HL-60 (cell line): Measurements from ENCODE around the gene FITM2.

Experiments
- GABPA ChIP-seq: IDR thresholded peaks from 2 replicates; pipeline ENCODE4 v1.6.1; 2012; ENCODE audit warnings: low read depth
- POLR2AphosphoS5 ChIP-seq: IDR thresholded peaks from 2 replicates; pipeline ENCODE4 v1.6.1; 2012; ENCODE audit warnings: low read depth
- SPI1 ChIP-seq: IDR thresholded peaks from 2 replicates; pipeline ENCODE4 v1.6.1; 2012; ENCODE audit warnings: low read depth, mild to moderate bottlenecking, borderline replicate concordance
- TF ChIP-seq, protein P1 (sequence below): IDR thresholded peaks from one replicate; pipeline ENCODE4 v1.5.1; 2011; ENCODE audit warnings: low read length, control low read depth, inconsistent platforms; ENCODE audit not compliant: insufficient read depth
- TF ChIP-seq, protein P2 (sequence below): IDR thresholded peaks from 2 replicates; pipeline ENCODE4 v1.6.1; 2012; ENCODE audit warnings: low read depth; ENCODE audit not compliant: insufficient replicate concordance

DNA sequence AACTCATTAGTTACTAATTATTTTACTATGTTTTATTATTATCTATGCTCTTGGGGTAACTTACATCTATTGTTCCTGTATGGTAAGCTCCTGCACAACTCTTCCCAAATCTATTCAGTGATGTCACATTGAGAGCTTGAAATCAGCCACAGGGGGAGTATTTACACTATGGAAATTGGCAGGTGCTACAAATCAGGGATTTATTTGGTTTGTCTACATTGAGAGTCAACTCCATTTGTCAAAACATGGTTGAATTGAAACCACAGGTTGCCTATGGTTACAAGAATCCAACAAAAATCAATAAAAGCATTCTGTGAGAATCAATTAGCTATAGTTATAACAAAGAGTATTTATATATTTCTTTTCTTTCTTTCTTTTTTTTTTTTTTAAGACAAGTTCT, 3.9 kb upstream of the FITM2 start:
- TF ChIP-seq, protein P1, sequence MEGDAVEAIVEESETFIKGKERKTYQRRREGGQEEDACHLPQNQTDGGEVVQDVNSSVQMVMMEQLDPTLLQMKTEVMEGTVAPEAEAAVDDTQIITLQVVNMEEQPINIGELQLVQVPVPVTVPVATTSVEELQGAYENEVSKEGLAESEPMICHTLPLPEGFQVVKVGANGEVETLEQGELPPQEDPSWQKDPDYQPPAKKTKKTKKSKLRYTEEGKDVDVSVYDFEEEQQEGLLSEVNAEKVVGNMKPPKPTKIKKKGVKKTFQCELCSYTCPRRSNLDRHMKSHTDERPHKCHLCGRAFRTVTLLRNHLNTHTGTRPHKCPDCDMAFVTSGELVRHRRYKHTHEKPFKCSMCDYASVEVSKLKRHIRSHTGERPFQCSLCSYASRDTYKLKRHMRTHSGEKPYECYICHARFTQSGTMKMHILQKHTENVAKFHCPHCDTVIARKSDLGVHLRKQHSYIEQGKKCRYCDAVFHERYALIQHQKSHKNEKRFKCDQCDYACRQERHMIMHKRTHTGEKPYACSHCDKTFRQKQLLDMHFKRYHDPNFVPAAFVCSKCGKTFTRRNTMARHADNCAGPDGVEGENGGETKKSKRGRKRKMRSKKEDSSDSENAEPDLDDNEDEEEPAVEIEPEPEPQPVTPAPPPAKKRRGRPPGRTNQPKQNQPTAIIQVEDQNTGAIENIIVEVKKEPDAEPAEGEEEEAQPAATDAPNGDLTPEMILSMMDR, result no peak
- TF ChIP-seq SPI1 (no peak), POLR2AphosphoS5 (no peak), GABPA (no peak)
- TF ChIP-seq, protein P2, sequence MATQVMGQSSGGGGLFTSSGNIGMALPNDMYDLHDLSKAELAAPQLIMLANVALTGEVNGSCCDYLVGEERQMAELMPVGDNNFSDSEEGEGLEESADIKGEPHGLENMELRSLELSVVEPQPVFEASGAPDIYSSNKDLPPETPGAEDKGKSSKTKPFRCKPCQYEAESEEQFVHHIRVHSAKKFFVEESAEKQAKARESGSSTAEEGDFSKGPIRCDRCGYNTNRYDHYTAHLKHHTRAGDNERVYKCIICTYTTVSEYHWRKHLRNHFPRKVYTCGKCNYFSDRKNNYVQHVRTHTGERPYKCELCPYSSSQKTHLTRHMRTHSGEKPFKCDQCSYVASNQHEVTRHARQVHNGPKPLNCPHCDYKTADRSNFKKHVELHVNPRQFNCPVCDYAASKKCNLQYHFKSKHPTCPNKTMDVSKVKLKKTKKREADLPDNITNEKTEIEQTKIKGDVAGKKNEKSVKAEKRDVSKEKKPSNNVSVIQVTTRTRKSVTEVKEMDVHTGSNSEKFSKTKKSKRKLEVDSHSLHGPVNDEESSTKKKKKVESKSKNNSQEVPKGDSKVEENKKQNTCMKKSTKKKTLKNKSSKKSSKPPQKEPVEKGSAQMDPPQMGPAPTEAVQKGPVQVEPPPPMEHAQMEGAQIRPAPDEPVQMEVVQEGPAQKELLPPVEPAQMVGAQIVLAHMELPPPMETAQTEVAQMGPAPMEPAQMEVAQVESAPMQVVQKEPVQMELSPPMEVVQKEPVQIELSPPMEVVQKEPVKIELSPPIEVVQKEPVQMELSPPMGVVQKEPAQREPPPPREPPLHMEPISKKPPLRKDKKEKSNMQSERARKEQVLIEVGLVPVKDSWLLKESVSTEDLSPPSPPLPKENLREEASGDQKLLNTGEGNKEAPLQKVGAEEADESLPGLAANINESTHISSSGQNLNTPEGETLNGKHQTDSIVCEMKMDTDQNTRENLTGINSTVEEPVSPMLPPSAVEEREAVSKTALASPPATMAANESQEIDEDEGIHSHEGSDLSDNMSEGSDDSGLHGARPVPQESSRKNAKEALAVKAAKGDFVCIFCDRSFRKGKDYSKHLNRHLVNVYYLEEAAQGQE, result no peak
